Liver (tissue), 9 donors: ENCODE measurements around the gene MRPL49. TPM values are rescaled to one million over a fixed set of nuclear protein-coding genes. Genes with fewer than 3 reads are reported as not detected.

ENCODE experiments used
- DNase-seq: peaks from one replicate; pipeline ENCODE4 v3.0.0-alpha.2; 2017; ENCODE audit warnings: low spot score
- H3K27ac ChIP-seq, 2 donors: one replicate each; pipeline ENCODE4 v1.7.0; 2013; ENCODE audit warnings: inconsistent platforms in 2 of 2, low read length in 2 of 2, control low read depth in 1 of 2, low read depth in 1 of 2, mild to moderate bottlenecking in 1 of 2
- H3K27me3 ChIP-seq, 4 donors: one replicate each; pipeline versions ENCODE4 v1.6.1 to v1.7.0; 2013; ENCODE audit warnings: low read length in 3 of 4, inconsistent platforms in 1 of 4, mild to moderate bottlenecking in 1 of 4, moderate library complexity in 1 of 4; ENCODE audit not compliant: control insufficient read depth in 4 of 4, insufficient read depth in 4 of 4
- H3K36me3 ChIP-seq, 4 donors: one replicate each; pipeline versions ENCODE4 v1.6.1 to v1.7.0; 2013; ENCODE audit warnings: low read length in 3 of 4, mild to moderate bottlenecking in 3 of 4, low read depth in 1 of 4, moderate library complexity in 1 of 4; ENCODE audit not compliant: control insufficient read depth in 4 of 4, insufficient read depth in 3 of 4
- H3K4me1 ChIP-seq, 4 donors: one replicate each; pipeline versions ENCODE4 v1.6.1 to v1.7.0; 2013; ENCODE audit warnings: low read length in 3 of 4, mild to moderate bottlenecking in 3 of 4, moderate library complexity in 1 of 4; ENCODE audit not compliant: control insufficient read depth in 4 of 4, insufficient read depth in 4 of 4
- H3K4me3 ChIP-seq, 3 donors: one replicate each; pipeline versions ENCODE4 v1.6.1 to v1.7.0; 2013; ENCODE audit warnings: low read length in 3 of 3, control low read depth in 1 of 3, low read depth in 1 of 3, mild to moderate bottlenecking in 1 of 3
- H3K9ac ChIP-seq, 2 donors: one replicate each; pipeline ENCODE4 v1.7.0; 2013; ENCODE audit warnings: low read length in 2 of 2, mild to moderate bottlenecking in 2 of 2, moderate library complexity in 2 of 2, control low read depth in 1 of 2, low read depth in 1 of 2
- H3K9me3 ChIP-seq, 4 donors: one replicate each; pipeline versions ENCODE4 v1.6.1 to v1.7.0; 2013; ENCODE audit warnings: low read length in 3 of 4; ENCODE audit not compliant: control insufficient read depth in 4 of 4
- ATF3 ChIP-seq: IDR thresholded peaks from 2 replicates; pipeline ENCODE4 v1.6.1; 2016; ENCODE audit warnings: antibody characterized with exemption
- EGR1 ChIP-seq, 2 donors: IDR thresholded peaks; 2 replicates each; pipeline ENCODE4 v1.6.1; 2016 to 2018; ENCODE audit warnings: antibody characterized with exemption in 2 of 2, low read depth in 2 of 2
- FOXA1 ChIP-seq: IDR thresholded peaks from 2 replicates; pipeline ENCODE4 v1.6.1; 2016; ENCODE audit warnings: antibody characterized with exemption
- FOXA2 ChIP-seq: IDR thresholded peaks from 2 replicates; pipeline ENCODE4 v1.6.1; 2016; ENCODE audit warnings: antibody characterized with exemption
- GABPA ChIP-seq, 2 donors: IDR thresholded peaks in 1 of 2; conservative IDR thresholded peaks in 1 of 2; 2 replicates each; pipeline ENCODE4 v1.6.1; 2016; ENCODE audit warnings: antibody characterized with exemption in 2 of 2, mild to moderate bottlenecking in 1 of 2, moderate library complexity in 1 of 2
- HNF4A ChIP-seq, 2 donors: conservative IDR thresholded peaks; 2 replicates each; pipeline ENCODE4 v1.6.1; 2016; ENCODE audit warnings: antibody characterized with exemption in 2 of 2, mild to moderate bottlenecking in 2 of 2
- HNF4G ChIP-seq: IDR thresholded peaks from 2 replicates; pipeline ENCODE4 v1.6.1; 2016; ENCODE audit warnings: antibody characterized with exemption
- JUND ChIP-seq, 2 donors: IDR thresholded peaks; 2 replicates each; pipeline ENCODE4 v1.6.1; 2016; ENCODE audit warnings: antibody characterized with exemption in 2 of 2
- NR2F2 ChIP-seq: IDR thresholded peaks from 2 replicates; pipeline ENCODE4 v1.6.1; 2016; ENCODE audit warnings: antibody characterized with exemption
- REST ChIP-seq: IDR thresholded peaks from 2 replicates; pipeline ENCODE4 v1.6.1; 2016; ENCODE audit warnings: antibody characterized with exemption, mild to moderate bottlenecking
- RXRA ChIP-seq, 2 donors: IDR thresholded peaks; 2 replicates each; pipeline ENCODE4 v1.6.1; 2017 to 2018; ENCODE audit warnings: antibody characterized with exemption in 2 of 2, mild to moderate bottlenecking in 1 of 2
- TAF1 ChIP-seq: conservative IDR thresholded peaks from 2 replicates; pipeline ENCODE4 v1.6.1; 2016; ENCODE audit warnings: antibody characterized with exemption, mild to moderate bottlenecking
- WGBS: extraction: QIAGEN DNeasy Blood & Tissue Kit; methylation state at CpG from one replicate; pipeline ENCODE4 v1.1.7; 2013; 5-methylcytosine and 5-hydroxymethylcytosine counted together
- polyA plus RNA-seq, 2 donors: library from polyadenylated mRNA; stranded (reverse) in 1 of 2; unstranded in 1 of 2; fragments of 200-250 nt in 1 of 2; fragments of >200 nt in 1 of 2; fragmentation: Nextera tagmentation in 1 of 2; extraction: Ambion mirVana in 1 of 2; gene quantifications; one replicate each; pipeline versions ENCODE4 v1.2.1 to v1.2.3, GENCODE V29; 2013 to 2015
- total RNA-seq, 2 donors: library from RNA; depleted of rRNA; stranded (reverse); fragments of >200 nt; gene quantifications; one replicate each; pipeline ENCODE4 v1.2.3, GENCODE V29; 2014
- TF ChIP-seq, protein P1 (sequence below): fragments of 150-350 bp; IDR thresholded peaks from 2 replicates; pipeline ENCODE4 v1.5.1; 2017; ENCODE audit warnings: improper control_type of control experiment, low read depth, low read length; ENCODE audit not compliant: missing input control
- TF ChIP-seq, protein P2 (sequence below): IDR thresholded peaks from 2 replicates; pipeline ENCODE4 v1.6.1; 2016; ENCODE audit warnings: antibody characterized with exemption
- donor health status: healthy.
- donor health status: healthy.
- donor health status: healthy.
- donor health status: healthy.
- donor health status: healthy.

MRPL49 gene
- total and polyA plus RNA-seq, 4 donors = 31.1 to 47.2 (median 35.4) TPM

DNA sequence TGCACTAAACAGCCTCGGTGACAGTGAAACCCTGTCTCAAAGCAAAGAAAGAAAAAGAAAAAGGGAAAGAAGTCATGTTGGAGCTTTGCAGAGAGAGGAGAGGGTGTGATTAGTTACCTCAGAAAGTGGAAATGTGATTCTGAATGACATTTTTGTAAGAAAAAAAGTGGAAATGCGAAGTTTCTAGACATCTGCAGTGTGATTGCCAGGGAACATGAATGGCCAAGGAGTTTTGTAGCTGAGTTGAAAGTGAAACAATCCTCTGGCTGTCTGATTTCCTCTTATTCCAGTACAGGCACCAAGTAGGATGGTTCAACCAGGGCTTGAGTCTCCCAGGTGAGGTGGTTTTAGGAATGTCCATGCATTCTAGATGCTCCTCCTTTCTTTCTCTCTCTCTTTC lies 30.0 kb downstream of the MRPL49 start (continued):
- TF ChIP-seq, protein P1, sequence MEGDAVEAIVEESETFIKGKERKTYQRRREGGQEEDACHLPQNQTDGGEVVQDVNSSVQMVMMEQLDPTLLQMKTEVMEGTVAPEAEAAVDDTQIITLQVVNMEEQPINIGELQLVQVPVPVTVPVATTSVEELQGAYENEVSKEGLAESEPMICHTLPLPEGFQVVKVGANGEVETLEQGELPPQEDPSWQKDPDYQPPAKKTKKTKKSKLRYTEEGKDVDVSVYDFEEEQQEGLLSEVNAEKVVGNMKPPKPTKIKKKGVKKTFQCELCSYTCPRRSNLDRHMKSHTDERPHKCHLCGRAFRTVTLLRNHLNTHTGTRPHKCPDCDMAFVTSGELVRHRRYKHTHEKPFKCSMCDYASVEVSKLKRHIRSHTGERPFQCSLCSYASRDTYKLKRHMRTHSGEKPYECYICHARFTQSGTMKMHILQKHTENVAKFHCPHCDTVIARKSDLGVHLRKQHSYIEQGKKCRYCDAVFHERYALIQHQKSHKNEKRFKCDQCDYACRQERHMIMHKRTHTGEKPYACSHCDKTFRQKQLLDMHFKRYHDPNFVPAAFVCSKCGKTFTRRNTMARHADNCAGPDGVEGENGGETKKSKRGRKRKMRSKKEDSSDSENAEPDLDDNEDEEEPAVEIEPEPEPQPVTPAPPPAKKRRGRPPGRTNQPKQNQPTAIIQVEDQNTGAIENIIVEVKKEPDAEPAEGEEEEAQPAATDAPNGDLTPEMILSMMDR = no peak
- TF ChIP-seq FOXA1 = no peak
- no peak for TF ChIP-seq RXRA (IDR thresholded peaks at IDR 0.05)
- no peak for TF ChIP-seq FOXA2
- TF ChIP-seq EGR1 (IDR thresholded peaks at IDR 0.05; ENCODE audit: low read depth in 2 of 2) = no peak
- TF ChIP-seq HNF4G = no peak
- no peak for TF ChIP-seq TAF1
- no peak for TF ChIP-seq NR2F2
- TF ChIP-seq ATF3 = no peak
- no peak for TF ChIP-seq GABPA (IDR thresholded peaks at IDR 0.05 in 1 of 2, conservative IDR thresholded peaks at IDR 0.05 in 1 of 2)
- TF ChIP-seq, protein P2, sequence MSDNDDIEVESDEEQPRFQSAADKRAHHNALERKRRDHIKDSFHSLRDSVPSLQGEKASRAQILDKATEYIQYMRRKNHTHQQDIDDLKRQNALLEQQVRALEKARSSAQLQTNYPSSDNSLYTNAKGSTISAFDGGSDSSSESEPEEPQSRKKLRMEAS = no peak

- no peaks in the 10 kb centered on the region for H3K9me3 ChIP-seq
- no peak for DNase-seq
- WGBS = 97% methylated on average over 3 of the region's 3 CpGs
- no peak overlapping the region for H3K27ac ChIP-seq
- no peaks in the 10 kb centered on the region for H3K27me3 ChIP-seq
- peaks cover 0 to 10% (median 9%) of the 10 kb centered on the region in 4 donors for H3K4me1 ChIP-seq
- no peak overlapping the region for H3K4me3 ChIP-seq
- H3K36me3 ChIP-seq = no peaks in the 10 kb centered on the region
- no peak for TF ChIP-seq HNF4A (conservative IDR thresholded peaks at IDR 0.05)
- TF ChIP-seq FOXA1 = no peak
- TF ChIP-seq, protein P1 = no peak
- no peak for TF ChIP-seq ATF3
- no peak for TF ChIP-seq REST
- TF ChIP-seq EGR1 (IDR thresholded peaks at IDR 0.05; ENCODE audit: low read depth in 2 of 2) = no peak
- no peak for TF ChIP-seq TAF1
- TF ChIP-seq JUND (IDR thresholded peaks at IDR 0.05) = no peak
- TF ChIP-seq RXRA (IDR thresholded peaks at IDR 0.05) = no peak
- TF ChIP-seq GABPA (IDR thresholded peaks at IDR 0.05 in 1 of 2, conservative IDR thresholded peaks at IDR 0.05 in 1 of 2) = no peak
- TF ChIP-seq FOXA2 = no peak
- TF ChIP-seq, protein P2 = no peak
- no peak for TF ChIP-seq NR2F2
- no peak for TF ChIP-seq HNF4G
- H3K9ac ChIP-seq = no peak overlapping the region
Measured at GRCh38 chr11:65156256-65156655, 34.1 kb downstream of the MRPL49 start.
